ENCODE data around the gene PPARGC1A.

DNA sequence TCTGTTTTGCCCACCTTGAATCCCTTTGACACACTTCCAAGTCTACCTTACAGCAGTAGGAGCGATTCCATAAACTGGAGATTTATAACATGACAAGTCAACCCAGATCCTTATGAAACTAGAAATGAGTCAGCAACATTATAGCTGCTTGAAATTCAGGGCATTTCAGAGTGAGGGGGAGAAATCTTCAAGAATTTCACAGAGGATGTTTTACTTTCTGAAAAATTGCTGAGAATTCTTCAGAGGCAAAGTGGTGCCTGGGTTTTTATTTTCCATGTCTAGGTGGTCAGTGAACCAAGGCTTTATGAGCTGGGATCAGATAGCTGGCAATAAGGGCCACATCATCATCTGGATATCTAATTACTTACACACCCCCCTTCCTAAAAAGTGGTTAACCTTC is 119.8 kb downstream of the PPARGC1A start:
- TF ChIP-seq, protein P1, sequence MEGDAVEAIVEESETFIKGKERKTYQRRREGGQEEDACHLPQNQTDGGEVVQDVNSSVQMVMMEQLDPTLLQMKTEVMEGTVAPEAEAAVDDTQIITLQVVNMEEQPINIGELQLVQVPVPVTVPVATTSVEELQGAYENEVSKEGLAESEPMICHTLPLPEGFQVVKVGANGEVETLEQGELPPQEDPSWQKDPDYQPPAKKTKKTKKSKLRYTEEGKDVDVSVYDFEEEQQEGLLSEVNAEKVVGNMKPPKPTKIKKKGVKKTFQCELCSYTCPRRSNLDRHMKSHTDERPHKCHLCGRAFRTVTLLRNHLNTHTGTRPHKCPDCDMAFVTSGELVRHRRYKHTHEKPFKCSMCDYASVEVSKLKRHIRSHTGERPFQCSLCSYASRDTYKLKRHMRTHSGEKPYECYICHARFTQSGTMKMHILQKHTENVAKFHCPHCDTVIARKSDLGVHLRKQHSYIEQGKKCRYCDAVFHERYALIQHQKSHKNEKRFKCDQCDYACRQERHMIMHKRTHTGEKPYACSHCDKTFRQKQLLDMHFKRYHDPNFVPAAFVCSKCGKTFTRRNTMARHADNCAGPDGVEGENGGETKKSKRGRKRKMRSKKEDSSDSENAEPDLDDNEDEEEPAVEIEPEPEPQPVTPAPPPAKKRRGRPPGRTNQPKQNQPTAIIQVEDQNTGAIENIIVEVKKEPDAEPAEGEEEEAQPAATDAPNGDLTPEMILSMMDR (IDR thresholded peaks at IDR 0.05) = no peak
- no peak for TF ChIP-seq POLR2A (IDR thresholded peaks at IDR 0.05)
- TF ChIP-seq POLR2AphosphoS5 (IDR thresholded peaks at IDR 0.05) = no peak
